ENCODE data around the gene CFAP410.

Gene CFAP410

GRCh38 chr21:44279354-44280260 is 59.6 kb downstream of the CFAP410 start:
- H3K56ac ChIP-seq (ENCODE audit: low read length), result no peak overlapping the region
- no peak for DNase-seq
- H3K4me2 ChIP-seq (ENCODE audit: low read length), result no peak overlapping the region
- H3K4me1 ChIP-seq (ENCODE audit: control insufficient read depth, low read depth, low read length), result peaks cover 2% of the 10 kb centered on the region
- H3K79me2 ChIP-seq (ENCODE audit: control insufficient read depth, insufficient read depth, low read length), result no peaks in the 10 kb centered on the region
- H3K27me3 ChIP-seq (ENCODE audit: insufficient read depth, low read length, poor library complexity), result no peaks in the 10 kb centered on the region
- H2BK15ac ChIP-seq (replicated peaks; ENCODE audit: low read depth), result no peak overlapping the region
- no peaks in the 10 kb centered on the region for H3K36me3 ChIP-seq (ENCODE audit: control insufficient read depth, insufficient read depth, low read length)
- H4K5ac ChIP-seq (ENCODE audit: low read length), result no peak overlapping the region
- no peaks in the 10 kb centered on the region for H3K79me1 ChIP-seq (ENCODE audit: low read length)
- no peak overlapping the region for H3K9ac ChIP-seq (ENCODE audit: low read length)
- no peak overlapping the region for H2BK5ac ChIP-seq (ENCODE audit: low read length)
- H4K8ac ChIP-seq (ENCODE audit: low read depth, low read length), result no peak overlapping the region
- no peak overlapping the region for H3K27ac ChIP-seq (ENCODE audit: low read depth, low read length)
- no peak overlapping the region for H2BK120ac ChIP-seq (ENCODE audit: low read depth, low read length)
- no peak overlapping the region for H3K4me3 ChIP-seq (ENCODE audit: low read length)
- H3K18ac ChIP-seq (ENCODE audit: low read length), result no peak overlapping the region
- no peak overlapping the region for H3K23ac ChIP-seq (ENCODE audit: low read length)
- H3K4ac ChIP-seq (ENCODE audit: low read depth, low read length), result no peak overlapping the region
- WGBS (ENCODE audit: extremely low coverage, insufficient coverage, low lambda C conversion rate), result no CpG with 5 or more reads among the region's 19 CpGs
- no peak overlapping the region for H2AK5ac ChIP-seq (ENCODE audit: low read length)
